BLaER1 treated with 17β-estradiol and CSF1 and Interleukin-3, amounts not matched to agents 10 nM and 100 nM (cell line): ENCODE data around the gene RIPK3.

Experiments
- H3K27ac ChIP-seq, 11 experiments: shearing (Covaris generic); formaldehyde crosslinking; 2 replicates each; pipeline ENCODE4 v1.8.1; 2022
- H3K27me3 ChIP-seq, 11 experiments: shearing (Covaris generic); formaldehyde crosslinking; 2 replicates each; pipeline ENCODE4 v1.8.1; 2022
- H3K36me3 ChIP-seq, 11 experiments: shearing (Covaris generic); formaldehyde crosslinking; 2 replicates each; pipeline ENCODE4 v1.8.1; 2022
- H3K4me1 ChIP-seq, 10 experiments: shearing (Covaris generic); formaldehyde crosslinking; 2 replicates each; pipeline ENCODE4 v1.8.1; 2022
- H3K4me2 ChIP-seq, 11 experiments: shearing (Covaris generic); formaldehyde crosslinking; 2 replicates each; pipeline ENCODE4 v1.8.1; 2022
- H3K4me3 ChIP-seq, 10 experiments: shearing (Covaris generic); formaldehyde crosslinking; 2 replicates each; pipeline ENCODE4 v1.8.1; 2022
- H3K9ac ChIP-seq, 11 experiments: shearing (Covaris generic); formaldehyde crosslinking; 2 replicates each; pipeline ENCODE4 v1.8.1; 2022
- H3K9me3 ChIP-seq, 11 experiments: shearing (Covaris generic); formaldehyde crosslinking; replicated peaks in 1 of 11; 2 replicates each; pipeline ENCODE4 v1.8.1; 2022
- H4K20me1 ChIP-seq, 11 experiments: shearing (Covaris generic); formaldehyde crosslinking; 2 replicates each; pipeline ENCODE4 v1.8.1; 2022
- Cebpa-rat ChIP-seq, 11 experiments: shearing (Covaris generic); IDR thresholded peaks; 2 replicates each; pipeline ENCODE4 v1.8.1; 2022

The RIPK3 gene

DNA sequence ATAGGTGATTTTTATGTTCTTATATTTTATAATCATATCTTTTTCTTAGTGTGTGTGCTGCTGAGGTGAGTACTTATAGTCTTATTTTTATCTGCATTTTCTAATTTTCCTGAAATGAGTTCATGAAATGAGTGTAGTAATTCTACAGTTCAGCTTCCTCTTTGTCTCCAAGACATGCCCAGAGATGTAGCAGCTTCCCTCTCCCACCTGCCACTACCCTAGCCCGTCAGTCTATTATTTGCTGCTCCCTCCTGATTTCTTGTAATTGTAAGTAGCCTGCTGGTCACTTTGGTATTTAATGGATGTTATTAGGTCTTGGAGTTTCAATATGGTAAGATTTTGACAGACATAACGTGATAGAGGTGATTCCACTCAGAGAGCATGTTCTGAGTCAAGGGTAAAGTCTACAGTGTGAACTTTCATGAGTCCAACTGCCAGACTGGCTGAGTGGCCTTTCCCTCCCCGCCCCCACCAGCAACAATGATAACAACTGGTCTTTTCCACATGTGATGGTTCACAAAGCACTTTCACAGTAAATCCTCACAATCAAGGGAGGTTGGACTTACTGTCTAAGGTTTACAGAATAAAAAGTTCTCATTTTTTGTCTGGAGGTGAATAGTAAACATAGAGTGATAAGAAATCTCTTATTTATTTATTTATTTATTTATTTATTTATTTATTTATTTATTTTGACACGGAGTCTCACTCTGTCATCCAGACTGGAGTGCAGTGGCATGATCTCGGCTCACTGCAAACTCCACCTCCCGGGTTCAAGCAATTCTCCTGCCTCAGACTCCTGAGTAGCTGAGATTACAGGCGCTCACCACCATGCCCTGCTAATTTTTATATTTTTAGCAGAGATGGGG, 4.2 kb upstream of the RIPK3 start:
- Histone ChIP-seq H3K9me3 (peaks cover 0 to 10% (median 5%) of the 10 kb centered on the region in 11 experiments; a peak in 6 of 22 replicates), H3K27me3 (peaks cover 11 to 28% (median 23%) of the 10 kb centered on the region in 11 experiments), H3K4me3 (no peak overlapping the region), H3K27ac (no peak overlapping the region), H3K4me1 (peaks cover 7 to 15% (median 11%) of the 10 kb centered on the region in 10 experiments; a peak in 14 of 20 replicates), H4K20me1 (no peaks in the 10 kb centered on the region), H3K4me2 (no peak overlapping the region), H3K36me3 (no peaks in the 10 kb centered on the region), H3K9ac (no peak overlapping the region)
- no peak for TF ChIP-seq Cebpa-rat (IDR thresholded peaks at IDR 0.05)

DNA sequence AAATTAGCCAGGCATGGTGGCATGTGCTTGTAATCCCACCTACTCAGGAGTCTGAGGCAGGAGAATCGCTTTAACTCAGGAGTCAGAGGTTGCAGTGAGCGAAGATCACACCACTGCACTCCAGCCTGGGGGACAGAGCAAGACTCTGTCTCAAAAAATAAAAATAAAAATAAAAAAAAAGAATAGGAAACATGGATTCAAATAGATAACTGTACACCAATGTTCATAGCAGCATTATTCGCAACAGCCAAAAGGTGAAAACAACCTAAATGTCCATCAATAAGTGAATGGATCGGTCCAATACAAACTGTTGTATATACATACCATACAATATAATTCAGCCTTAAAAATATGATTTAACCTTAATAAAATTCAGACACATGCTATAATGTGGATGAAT, 3.1 kb upstream of the RIPK3 start:
- Histone ChIP-seq H3K4me1 (peaks cover 11 to 24% (median 16%) of the 10 kb centered on the region in 10 experiments; a peak in 14 of 20 replicates), H3K9ac (no peak overlapping the region), H3K4me3 (no peak overlapping the region), H3K27me3 (peaks cover 22 to 40% (median 34%) of the 10 kb centered on the region in 11 experiments), H4K20me1 (no peaks in the 10 kb centered on the region; a peak in 1 of 22 replicates), H3K4me2 (no peak overlapping the region), H3K27ac (no peak overlapping the region), H3K36me3 (peaks cover 0 to 4% (median 0%) of the 10 kb centered on the region in 11 experiments; a peak in 2 of 22 replicates), H3K9me3 (peaks cover 0 to 15% (median 6%) of the 10 kb centered on the region in 11 experiments; a peak in 6 of 22 replicates)
- TF ChIP-seq Cebpa-rat (IDR thresholded peaks at IDR 0.05) = no peak

DNA sequence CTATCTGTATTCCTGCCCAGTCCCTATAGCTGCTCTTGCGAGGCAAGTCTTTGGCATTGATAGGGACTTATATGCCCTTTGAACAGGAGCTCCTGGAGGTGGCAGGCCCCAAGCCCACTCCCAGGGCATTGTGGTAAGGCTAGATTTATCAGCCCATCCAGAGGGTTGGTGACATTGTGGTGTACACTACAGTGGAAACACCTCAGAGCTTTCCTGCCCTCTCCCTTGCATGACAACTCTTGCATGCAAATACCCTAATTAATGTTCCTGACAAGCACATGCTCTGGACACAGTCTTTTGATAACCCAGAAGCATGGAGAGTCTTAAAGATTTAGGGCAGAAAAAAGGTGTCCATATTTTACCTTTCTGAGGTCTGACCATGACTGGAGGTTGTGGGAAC, 815 bp upstream of the RIPK3 start:
- peaks cover 45 to 62% (median 57%) of the 10 kb centered on the region in 11 experiments for H3K27me3 ChIP-seq

DNA sequence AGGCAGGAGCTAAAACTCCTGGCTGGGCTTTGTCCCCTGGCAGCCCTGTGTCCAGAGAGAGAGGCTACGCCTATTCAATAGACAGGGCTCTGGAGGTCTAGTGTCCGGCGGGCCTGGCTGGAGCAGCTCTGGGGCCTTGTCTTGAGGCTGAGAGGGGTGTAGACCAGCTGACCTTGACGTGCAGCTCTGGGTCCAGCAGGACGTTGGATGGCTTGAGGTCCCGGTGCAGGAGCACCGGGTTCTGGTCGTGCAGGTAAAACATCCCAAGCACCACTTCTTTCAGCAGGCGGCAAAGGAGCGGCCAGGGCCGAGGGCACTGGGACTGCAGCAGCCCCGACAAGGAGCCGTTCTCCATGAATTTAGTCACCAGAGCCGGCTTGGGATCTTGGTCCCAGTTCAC, 948 bp downstream of the RIPK3 start:
- Histone ChIP-seq H3K4me3 (peak overlapping the region; percentile 49 to 72 (median 62); a peak in 19 of 20 replicates), H3K4me1 (peaks cover 34 to 52% (median 44%) of the 10 kb centered on the region in 10 experiments), H3K9ac (peak overlapping the region in 6 of 11 experiments; percentile 53 to 77 (median 64); a peak in 7 of 22 replicates), H3K27me3 (peaks cover 63 to 80% (median 75%) of the 10 kb centered on the region in 11 experiments), H3K9me3 (peaks cover 0 to 15% (median 6%) of the 10 kb centered on the region in 11 experiments; a peak in 6 of 22 replicates), H3K4me2 (peak overlapping the region; percentile 72 to 94 (median 89)), H4K20me1 (peaks cover 0 to 31% (median 9%) of the 10 kb centered on the region in 11 experiments; a peak in 9 of 22 replicates), H3K27ac (no peak overlapping the region), H3K36me3 (peaks cover 0 to 21% (median 0%) of the 10 kb centered on the region in 11 experiments; a peak in 5 of 22 replicates)
- TF ChIP-seq Cebpa-rat (IDR thresholded peaks at IDR 0.05) = no peak

More for the DNA sequence above, 815 bp upstream of the RIPK3 start:
- TF ChIP-seq Cebpa-rat (IDR thresholded peaks at IDR 0.05) = no peak
- Histone ChIP-seq H4K20me1 (peaks cover 0 to 13% (median 0%) of the 10 kb centered on the region in 11 experiments; a peak in 4 of 22 replicates), H3K9me3 (peaks cover 0 to 15% (median 6%) of the 10 kb centered on the region in 11 experiments; a peak in 6 of 22 replicates), H3K4me3 (no peak overlapping the region), H3K27ac (no peak overlapping the region), H3K36me3 (peaks cover 0 to 21% (median 0%) of the 10 kb centered on the region in 11 experiments; a peak in 5 of 22 replicates), H3K9ac (no peak overlapping the region), H3K4me1 (peaks cover 17 to 37% (median 26%) of the 10 kb centered on the region in 10 experiments), H3K4me2 (peak overlapping the region in 1 of 11 experiments; percentile 92; a peak in 1 of 22 replicates)

DNA sequence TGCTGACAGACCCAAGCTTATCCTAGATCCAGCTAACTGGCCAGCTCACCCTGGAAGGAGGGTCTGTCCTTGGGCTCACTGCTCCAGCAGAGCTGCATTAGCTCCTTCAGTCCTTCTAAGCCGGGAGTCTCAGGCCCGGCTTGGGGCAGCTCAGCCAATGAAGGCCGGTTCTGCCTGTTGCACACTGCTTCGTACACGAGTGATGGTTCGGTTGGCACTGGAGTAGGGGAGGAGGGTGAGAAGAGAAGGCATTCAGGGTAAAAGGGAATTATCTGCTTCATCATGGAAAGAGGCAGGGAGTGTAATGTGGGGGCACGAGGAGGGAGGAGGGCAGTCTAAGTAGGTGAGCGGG, 2.0 kb downstream of the RIPK3 start:
- H3K27ac ChIP-seq = no peak overlapping the region
- TF ChIP-seq Cebpa-rat (IDR thresholded peaks at IDR 0.05) = no peak
- H3K27me3 ChIP-seq = peaks cover 73 to 91% (median 85%) of the 10 kb centered on the region in 11 experiments

DNA sequence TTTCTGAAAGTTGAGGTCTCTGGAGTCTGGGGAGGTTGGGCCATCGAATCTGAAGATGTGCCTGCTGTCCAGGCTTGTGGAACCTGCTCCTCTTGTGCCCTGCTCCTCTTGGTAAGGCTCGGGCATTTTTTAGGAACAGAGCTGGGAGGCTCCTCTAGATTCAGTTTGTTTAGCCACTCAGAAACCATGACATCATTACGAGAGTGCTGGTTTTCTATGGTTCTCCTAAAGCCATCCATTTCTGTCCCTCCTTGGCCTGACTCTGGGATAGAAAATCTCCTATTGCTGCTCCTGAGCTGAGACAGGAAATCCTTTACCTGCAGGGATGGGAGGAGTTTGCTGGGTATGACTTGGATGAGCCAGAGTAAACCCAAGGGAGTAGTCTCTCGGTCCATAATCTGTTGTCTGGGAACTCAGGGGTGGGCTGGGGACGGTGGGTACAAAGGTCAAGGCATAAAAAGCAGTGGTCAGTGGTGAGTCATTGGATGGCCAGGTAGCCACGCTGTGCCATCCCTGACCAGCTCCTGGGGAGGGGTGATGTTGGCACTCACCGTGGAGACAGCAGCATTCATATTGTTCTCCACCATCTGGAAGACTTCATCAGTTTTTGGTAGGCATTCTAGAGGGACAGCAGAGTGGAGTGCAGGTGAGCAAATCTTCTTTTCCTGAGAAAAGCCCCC, 2.5 kb downstream of the RIPK3 start:
- H3K27me3 ChIP-seq = peaks cover 78 to 96% (median 90%) of the 10 kb centered on the region in 11 experiments
- H3K4me3 ChIP-seq = no peak overlapping the region
- no peak overlapping the region for H3K9ac ChIP-seq
- H3K9me3 ChIP-seq = peaks cover 0 to 15% (median 6%) of the 10 kb centered on the region in 11 experiments; a peak in 6 of 22 replicates
- peak overlapping the region in 1 of 11 experiments; percentile 90; a peak in 1 of 22 replicates for H3K4me2 ChIP-seq
- H3K4me1 ChIP-seq = peaks cover 50 to 65% (median 58%) of the 10 kb centered on the region in 10 experiments
- H4K20me1 ChIP-seq = peaks cover 0 to 40% (median 11%) of the 10 kb centered on the region in 11 experiments; a peak in 10 of 22 replicates
- peaks cover 0 to 21% (median 0%) of the 10 kb centered on the region in 11 experiments; a peak in 5 of 22 replicates for H3K36me3 ChIP-seq
- no peak overlapping the region for H3K27ac ChIP-seq
- no peak for TF ChIP-seq Cebpa-rat (IDR thresholded peaks at IDR 0.05)

More for the DNA sequence above, 2.0 kb downstream of the RIPK3 start:
- Histone ChIP-seq H3K4me3 (no peak overlapping the region), H3K36me3 (peaks cover 0 to 21% (median 0%) of the 10 kb centered on the region in 11 experiments; a peak in 5 of 22 replicates), H4K20me1 (peaks cover 0 to 34% (median 11%) of the 10 kb centered on the region in 11 experiments; a peak in 10 of 22 replicates), H3K4me2 (peak overlapping the region in 3 of 11 experiments; percentile 89 to 94 (median 92); a peak in 3 of 22 replicates), H3K9me3 (peaks cover 0 to 15% (median 6%) of the 10 kb centered on the region in 11 experiments; a peak in 6 of 22 replicates), H3K4me1 (peaks cover 45 to 60% (median 53%) of the 10 kb centered on the region in 10 experiments), H3K9ac (no peak overlapping the region)

DNA sequence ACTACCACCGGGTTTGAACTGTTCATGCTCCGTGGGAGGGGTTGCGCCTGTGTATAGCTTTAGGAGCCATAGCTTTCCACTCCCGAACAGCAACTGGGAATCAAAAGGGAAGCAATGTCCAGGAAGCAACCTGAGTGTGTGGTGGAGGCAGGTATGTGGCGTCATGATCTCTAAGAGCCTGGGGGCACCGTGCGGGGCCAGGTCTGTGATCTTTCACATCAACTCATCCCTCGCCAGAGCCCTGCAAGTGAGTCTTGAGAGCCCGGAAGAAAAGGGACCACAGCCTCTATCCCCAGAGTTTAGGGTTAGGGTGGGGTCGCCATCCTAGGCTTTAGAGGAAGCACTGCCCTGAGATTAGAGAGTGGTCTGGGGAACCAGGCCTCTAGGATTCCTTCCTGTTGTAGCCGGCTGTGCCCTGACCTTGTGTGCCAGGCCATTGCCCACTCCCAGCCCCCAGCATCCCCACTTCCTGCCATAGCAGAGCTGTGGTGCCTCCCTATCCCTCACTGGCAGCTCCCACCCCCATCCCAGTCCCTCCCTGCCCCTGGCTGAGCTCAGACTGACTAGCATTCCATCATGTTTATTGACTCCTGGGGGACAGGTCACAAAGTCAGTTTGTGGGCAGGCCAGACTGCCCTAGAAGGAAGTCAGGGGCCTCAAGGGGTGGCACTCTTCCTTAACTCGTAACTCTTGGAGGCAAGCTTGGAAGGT, 4.2 kb downstream of the RIPK3 start:
- Histone ChIP-seq H3K4me1 (peaks cover 61 to 82% (median 70%) of the 10 kb centered on the region in 10 experiments), H3K27me3 (peaks cover 79 to 98% (median 90%) of the 10 kb centered on the region in 11 experiments), H3K9me3 (peaks cover 0 to 15% (median 6%) of the 10 kb centered on the region in 11 experiments; a peak in 6 of 22 replicates), H3K36me3 (peaks cover 0 to 21% (median 0%) of the 10 kb centered on the region in 11 experiments; a peak in 5 of 22 replicates), H3K27ac (no peak overlapping the region), H3K4me3 (peak overlapping the region in 2 of 10 experiments; percentile 19 to 44; a peak in 3 of 20 replicates), H3K9ac (no peak overlapping the region), H4K20me1 (peaks cover 0 to 40% (median 11%) of the 10 kb centered on the region in 11 experiments; a peak in 10 of 22 replicates), H3K4me2 (peak overlapping the region; percentile 43 to 96 (median 91))
- no peak for TF ChIP-seq Cebpa-rat (IDR thresholded peaks at IDR 0.05)
